ENCODE measurements around the gene CYSTM1. TPM values are rescaled to one million over a fixed set of nuclear protein-coding genes. Genes with fewer than 3 reads are reported as not detected.

Gene CYSTM1
- total and polyA plus RNA-seq, 7 experiments from 2014 or later, result 1.6 to 11.1 (median 3.5) TPM

DNA sequence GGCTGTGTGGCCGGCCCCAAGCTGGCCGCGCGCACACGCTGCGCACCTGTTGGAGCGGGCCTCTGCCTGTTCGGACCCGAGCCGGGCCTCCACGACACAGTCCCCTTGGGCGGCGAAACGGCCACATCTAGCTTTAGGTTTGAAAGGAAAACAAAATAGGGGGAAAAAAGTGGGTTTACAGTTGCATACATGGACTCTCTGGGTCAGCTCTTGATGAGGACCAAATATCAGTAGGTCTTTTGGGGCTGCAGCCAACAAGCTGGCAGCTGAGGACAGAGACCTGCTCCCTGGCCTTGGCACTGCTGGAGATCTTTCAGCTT, 28.5 kb upstream of the CYSTM1 start:
- Histone ChIP-seq H3K27ac (ENCODE audit: low read depth, low read length) (no peak overlapping the region), H3K36me3 (ENCODE audit: control insufficient read depth in 2 of 3, insufficient read depth in 3 of 3, low read length in 3 of 3) (no peaks in the 10 kb centered on the region), H3K4me3 (ENCODE audit: low read length) (no peak overlapping the region), H3K9me3 (ENCODE audit: control insufficient read depth in 2 of 3, low read length in 3 of 3) (no peaks in the 10 kb centered on the region), H3K27me3 (ENCODE audit: control insufficient read depth in 2 of 2, insufficient read depth in 2 of 2, low read length in 2 of 2) (peaks cover 0 to 6% of the 10 kb centered on the region in 2 donors), H3K4me1 (ENCODE audit: control insufficient read depth in 2 of 2, insufficient read depth in 2 of 2, low read length in 2 of 2) (peaks cover 6 to 9% of the 10 kb centered on the region in 2 donors)
- CTCF ChIA-PET, result interaction anchor here (0.7 to 6.6 kb wide), 6 partner anchors 8 to 370 kb away, joined by 3 to 109 read pairs (median 12); no protein-coding TSS in a partner anchor
- Mint-ChIP-seq H3K9me3 (no peaks in the 10 kb centered on the region), H3K4me3 (peak overlapping the region in 7 of 10 donors; percentile 5 to 81 (median 46)), H3K27ac (no peak overlapping the region), H3K4me1 (peaks cover 14 to 29% (median 25%) of the 10 kb centered on the region in 7 donors), H3K27me3 (peaks cover 9 to 45% (median 21%) of the 10 kb centered on the region in 5 donors), H3K36me3 (peaks cover 0 to 4% (median 0%) of the 10 kb centered on the region in 5 donors)
- ATAC-seq, result no peak
- POLR2A ChIA-PET, result interaction anchor here (1.3 kb wide), 1 partner anchor 74 kb away, joined by 3 read pairs; no protein-coding TSS in a partner anchor
- DNase-seq, result no peak
- intact Hi-C loops (cut with micrococcal nuclease), result no loop called here

GRCh38 chr5:140147460-140147859, 27.5 kb upstream of the CYSTM1 start:
- Mint-ChIP-seq H3K4me1 (peaks cover 18 to 29% (median 25%) of the 10 kb centered on the region in 7 donors), H3K9me3 (no peaks in the 10 kb centered on the region), H3K27me3 (peaks cover 9 to 45% (median 21%) of the 10 kb centered on the region in 5 donors), H3K27ac (no peak overlapping the region), H3K4me3 (no peak overlapping the region), H3K36me3 (peaks cover 0 to 4% (median 0%) of the 10 kb centered on the region in 5 donors)
- no peaks in the 10 kb centered on the region for H3K9me3 ChIP-seq (ENCODE audit: control insufficient read depth in 2 of 3, low read length in 3 of 3)
- H3K4me1 ChIP-seq (ENCODE audit: control insufficient read depth in 2 of 2, insufficient read depth in 2 of 2, low read length in 2 of 2), result peaks cover 6 to 9% of the 10 kb centered on the region in 2 donors
- intact Hi-C loops (cut with micrococcal nuclease), result no loop called here
- H3K36me3 ChIP-seq (ENCODE audit: control insufficient read depth in 2 of 3, insufficient read depth in 3 of 3, low read length in 3 of 3), result no peaks in the 10 kb centered on the region
- no peak overlapping the region for H3K27ac ChIP-seq (ENCODE audit: low read depth, low read length)
- no peak for DNase-seq
- peaks cover 0 to 6% of the 10 kb centered on the region in 2 donors for H3K27me3 ChIP-seq (ENCODE audit: control insufficient read depth in 2 of 2, insufficient read depth in 2 of 2, low read length in 2 of 2)
- no peak overlapping the region for H3K4me3 ChIP-seq (ENCODE audit: low read length)
- POLR2A ChIA-PET, result no interaction called here
- CTCF ChIA-PET, result interaction anchor here (0.6 to 6.6 kb wide), 2 partner anchors 32 to 74 kb away, joined by 3 to 109 read pairs; no protein-coding TSS in a partner anchor
- ATAC-seq, result no peak

DNA sequence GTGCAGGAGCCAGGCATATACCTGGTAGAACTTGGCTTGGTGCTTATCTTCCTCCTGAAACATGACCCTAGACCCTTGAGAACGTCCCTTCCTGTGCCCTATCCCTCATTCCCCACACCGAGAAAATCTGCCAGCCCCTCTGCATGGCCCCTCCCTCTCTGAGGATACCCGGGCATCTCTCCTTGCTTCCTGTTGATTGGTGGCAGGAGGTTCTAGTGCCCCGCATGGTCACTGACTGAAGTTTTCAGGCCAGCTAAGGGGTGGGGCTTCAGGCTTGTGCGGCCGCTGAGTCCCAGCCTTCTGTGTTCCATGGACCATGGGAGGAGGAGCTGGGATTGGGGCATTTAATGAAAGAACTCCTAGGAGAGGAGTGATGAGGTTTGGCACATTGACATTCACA, 26.5 kb upstream of the CYSTM1 start:
- intact Hi-C loops (cut with micrococcal nuclease), result no loop called here
- no peak for ATAC-seq
- Histone ChIP-seq H3K9me3 (ENCODE audit: control insufficient read depth in 2 of 3, low read length in 3 of 3) (no peaks in the 10 kb centered on the region), H3K27ac (ENCODE audit: low read depth, low read length) (no peak overlapping the region), H3K36me3 (ENCODE audit: control insufficient read depth in 2 of 3, insufficient read depth in 3 of 3, low read length in 3 of 3) (no peaks in the 10 kb centered on the region), H3K27me3 (ENCODE audit: control insufficient read depth in 2 of 2, insufficient read depth in 2 of 2, low read length in 2 of 2) (peaks cover 0 to 6% of the 10 kb centered on the region in 2 donors), H3K4me1 (ENCODE audit: control insufficient read depth in 2 of 2, insufficient read depth in 2 of 2, low read length in 2 of 2) (peaks cover 6 to 9% of the 10 kb centered on the region in 2 donors), H3K4me3 (ENCODE audit: low read length) (no peak overlapping the region)
- H3K36me3 Mint-ChIP-seq, result peaks cover 0 to 4% (median 0%) of the 10 kb centered on the region in 5 donors
- H3K9me3 Mint-ChIP-seq, result no peaks in the 10 kb centered on the region
- peaks cover 18 to 29% (median 25%) of the 10 kb centered on the region in 7 donors for H3K4me1 Mint-ChIP-seq
- H3K27ac Mint-ChIP-seq, result peak overlapping the region in 1 of 9 donors; percentile 51
- ChIA-PET POLR2A (no interaction called here), CTCF (interaction anchor here (0.5 to 1.1 kb wide), 3 partner anchors 22 to 206 kb away, joined by 3 to 5 read pairs (median 3); no protein-coding TSS in a partner anchor)
- DNase-seq, result no peak
- H3K4me3 Mint-ChIP-seq, result no peak overlapping the region
- peaks cover 9 to 45% (median 21%) of the 10 kb centered on the region in 5 donors for H3K27me3 Mint-ChIP-seq

DNA sequence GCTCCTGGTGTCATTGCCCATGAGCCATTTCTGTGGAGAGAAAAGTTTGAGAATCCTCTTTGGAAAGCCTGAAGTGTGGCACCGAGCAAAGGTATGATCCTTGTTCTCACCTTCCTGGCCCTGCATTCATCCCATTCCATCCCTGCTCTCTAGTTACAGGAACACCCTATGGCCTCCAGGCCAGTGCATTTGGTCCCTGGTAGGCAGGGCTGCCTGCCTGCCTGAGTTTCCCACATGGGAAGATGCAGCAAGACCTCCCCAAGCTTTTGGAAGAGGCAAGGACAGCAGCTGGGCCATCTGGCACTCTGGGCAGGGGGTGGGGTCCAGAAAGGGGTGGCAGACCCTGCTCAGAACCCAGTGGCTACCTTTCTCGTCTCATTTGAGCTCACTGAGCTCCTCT, 24.8 kb upstream of the CYSTM1 start:
- Mint-ChIP-seq H3K27me3 (peaks cover 3 to 31% (median 16%) of the 10 kb centered on the region in 5 donors), H3K36me3 (peaks cover 0 to 1% (median 0%) of the 10 kb centered on the region in 5 donors), H3K9me3 (no peaks in the 10 kb centered on the region), H3K27ac (no peak overlapping the region), H3K4me3 (no peak overlapping the region), H3K4me1 (peaks cover 10 to 15% (median 13%) of the 10 kb centered on the region in 7 donors)
- CTCF ChIA-PET, result interaction anchor here (0.8 kb wide), 1 partner anchor 202 kb away, joined by 5 read pairs; no protein-coding TSS in a partner anchor
- no peaks in the 10 kb centered on the region for H3K36me3 ChIP-seq (ENCODE audit: control insufficient read depth in 2 of 3, insufficient read depth in 3 of 3, low read length in 3 of 3)
- H3K27ac ChIP-seq (ENCODE audit: low read depth, low read length), result no peak overlapping the region
- peaks cover 4 to 6% of the 10 kb centered on the region in 2 donors for H3K4me1 ChIP-seq (ENCODE audit: control insufficient read depth in 2 of 2, insufficient read depth in 2 of 2, low read length in 2 of 2)
- no peak for ATAC-seq
- intact Hi-C loops (cut with micrococcal nuclease), result loop anchor here (10.0 kb wide), 1 partner anchor 305 kb away; no protein-coding TSS in a partner anchor
- no peak for DNase-seq
- no peak overlapping the region for H3K4me3 ChIP-seq (ENCODE audit: low read length)
- H3K9me3 ChIP-seq (ENCODE audit: control insufficient read depth in 2 of 3, low read length in 3 of 3), result no peaks in the 10 kb centered on the region
- POLR2A ChIA-PET, result no interaction called here
- H3K27me3 ChIP-seq (ENCODE audit: control insufficient read depth in 2 of 2, insufficient read depth in 2 of 2, low read length in 2 of 2), result peaks cover 0 to 3% of the 10 kb centered on the region in 2 donors

- ATAC-seq (no peak), DNase-seq (no peak)
- Histone ChIP-seq H3K36me3 (ENCODE audit: control insufficient read depth in 2 of 3, insufficient read depth in 3 of 3, low read length in 3 of 3) (no peaks in the 10 kb centered on the region), H3K4me1 (ENCODE audit: control insufficient read depth in 2 of 2, insufficient read depth in 2 of 2, low read length in 2 of 2) (no peaks in the 10 kb centered on the region), H3K4me3 (ENCODE audit: low read length) (no peak overlapping the region), H3K9me3 (ENCODE audit: control insufficient read depth in 2 of 3, low read length in 3 of 3) (no peaks in the 10 kb centered on the region), H3K27ac (ENCODE audit: low read depth, low read length) (no peak overlapping the region), H3K27me3 (ENCODE audit: control insufficient read depth in 2 of 2, insufficient read depth in 2 of 2, low read length in 2 of 2) (no peaks in the 10 kb centered on the region)
- ChIA-PET POLR2A (no interaction called here), CTCF (interaction anchor here (3.9 kb wide), 1 partner anchor 7 kb away, joined by 21 read pairs; no protein-coding TSS in a partner anchor)
- no peak overlapping the region for H3K27ac Mint-ChIP-seq
- intact Hi-C loops (cut with micrococcal nuclease), result loop anchor here (10.0 kb wide), 1 partner anchor 307 kb away; no protein-coding TSS in a partner anchor
- H3K9me3 Mint-ChIP-seq, result no peaks in the 10 kb centered on the region
- H3K27me3 Mint-ChIP-seq, result peaks cover 0 to 21% (median 12%) of the 10 kb centered on the region in 5 donors
- H3K4me1 Mint-ChIP-seq, result peaks cover 6 to 17% (median 8%) of the 10 kb centered on the region in 7 donors
- H3K4me3 Mint-ChIP-seq, result no peak overlapping the region
- H3K36me3 Mint-ChIP-seq, result no peaks in the 10 kb centered on the region
These were observed 23.6 kb upstream of the CYSTM1 start for GRCh38 chr5:140151144-140152021.

- H3K27ac Mint-ChIP-seq, result no peak overlapping the region
These were observed 22.7 kb upstream of the CYSTM1 start for GRCh38 chr5:140152022-140152999.

More at GRCh38 chr5:140152022-140152999, 22.7 kb upstream of the CYSTM1 start:
- no peak for DNase-seq
- peaks cover 4 to 17% (median 9%) of the 10 kb centered on the region in 7 donors for H3K4me1 Mint-ChIP-seq
- Histone ChIP-seq H3K36me3 (ENCODE audit: control insufficient read depth in 2 of 3, insufficient read depth in 3 of 3, low read length in 3 of 3) (no peaks in the 10 kb centered on the region), H3K4me3 (ENCODE audit: low read length) (no peak overlapping the region), H3K27ac (ENCODE audit: low read depth, low read length) (no peak overlapping the region), H3K27me3 (ENCODE audit: control insufficient read depth in 2 of 2, insufficient read depth in 2 of 2, low read length in 2 of 2) (no peaks in the 10 kb centered on the region), H3K4me1 (ENCODE audit: control insufficient read depth in 2 of 2, insufficient read depth in 2 of 2, low read length in 2 of 2) (peaks cover 0 to 5% of the 10 kb centered on the region in 2 donors), H3K9me3 (ENCODE audit: control insufficient read depth in 2 of 3, low read length in 3 of 3) (no peaks in the 10 kb centered on the region)
- peaks cover 0 to 12% (median 7%) of the 10 kb centered on the region in 5 donors for H3K27me3 Mint-ChIP-seq
- no peak for ATAC-seq
- ChIA-PET POLR2A (no interaction called here), CTCF (interaction anchor here (1.3 to 9.1 kb wide), 3 partner anchors 8 to 79 kb away, joined by 3 to 62 read pairs (median 21); no protein-coding TSS in a partner anchor)
- no peaks in the 10 kb centered on the region for H3K36me3 Mint-ChIP-seq
- intact Hi-C loops (cut with micrococcal nuclease), result loop anchor here (10.0 kb wide), 1 partner anchor 308 kb away; no protein-coding TSS in a partner anchor
- no peak overlapping the region for H3K4me3 Mint-ChIP-seq
- no peaks in the 10 kb centered on the region for H3K9me3 Mint-ChIP-seq

All from naive thymus-derived CD4-positive, alpha-beta T cell (primary cell).